Activated CD4-positive, alpha-beta T cell treated with anti-CD3 and anti-CD28 coated beads, Interleukin-2, amount 50 U/mL, for 1 hour (primary cell): ENCODE measurements around the gene GRM7.

Experiments
- DNase-seq: peaks from one replicate; pipeline ENCODE4 v3.0.0-alpha.2; 2020

GRM7 gene

DNA sequence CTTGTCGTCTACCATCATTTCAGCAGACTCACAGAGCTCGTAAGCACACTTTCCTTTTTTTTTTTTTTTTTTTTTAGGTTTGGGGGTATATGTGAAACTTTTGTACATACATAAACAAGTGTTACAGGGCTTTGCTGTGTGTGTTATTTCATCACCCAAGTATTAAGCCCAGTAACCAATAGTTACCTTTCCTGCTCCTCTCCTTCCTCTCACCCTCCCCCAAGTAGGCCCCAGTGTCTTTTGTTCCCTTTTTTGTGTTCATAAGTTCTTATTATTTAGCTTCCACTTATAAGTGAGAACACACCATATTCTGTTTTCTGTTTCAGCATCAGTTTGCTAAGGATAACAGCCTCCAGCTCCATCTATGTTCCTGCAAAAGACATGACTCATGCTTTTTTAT, 746.8 kb downstream of the GRM7 start:
- DNase-seq = no peak

- DNase-seq = no peak
These were observed 749.7 kb downstream of the GRM7 start for GRCh38 chr3:7610634-7611033.

- DNase-seq = no peak
These were observed 754.1 kb downstream of the GRM7 start for GRCh38 chr3:7615043-7615442.

DNA sequence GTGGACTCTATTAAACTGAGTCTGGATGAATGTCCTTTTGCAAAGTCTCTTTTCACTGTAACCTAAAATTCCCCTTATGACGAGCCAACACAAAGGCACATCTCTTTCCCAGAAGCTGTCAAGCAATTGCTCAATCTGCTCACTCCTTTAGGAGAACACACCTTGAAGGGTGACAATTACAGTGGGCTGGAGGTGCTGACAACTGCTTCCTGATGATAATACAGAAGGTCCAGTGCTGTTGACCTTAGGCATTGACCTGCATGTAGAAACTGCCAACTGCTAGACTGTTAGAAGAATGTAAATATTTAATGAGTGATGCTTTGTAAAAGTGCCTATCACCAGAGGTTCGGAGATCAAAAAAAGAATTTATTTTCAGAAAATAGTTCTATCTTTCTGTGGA, 757.7 kb downstream of the GRM7 start:
- no peak for DNase-seq

- DNase-seq = no peak
These were observed 759.5 kb downstream of the GRM7 start for GRCh38 chr3:7620401-7620800.

- no peak for DNase-seq
These were observed 760.2 kb downstream of the GRM7 start for GRCh38 chr3:7621046-7621630.

- DNase-seq = no peak
These were observed 760.7 kb downstream of the GRM7 start for GRCh38 chr3:7621651-7622050.

DNA sequence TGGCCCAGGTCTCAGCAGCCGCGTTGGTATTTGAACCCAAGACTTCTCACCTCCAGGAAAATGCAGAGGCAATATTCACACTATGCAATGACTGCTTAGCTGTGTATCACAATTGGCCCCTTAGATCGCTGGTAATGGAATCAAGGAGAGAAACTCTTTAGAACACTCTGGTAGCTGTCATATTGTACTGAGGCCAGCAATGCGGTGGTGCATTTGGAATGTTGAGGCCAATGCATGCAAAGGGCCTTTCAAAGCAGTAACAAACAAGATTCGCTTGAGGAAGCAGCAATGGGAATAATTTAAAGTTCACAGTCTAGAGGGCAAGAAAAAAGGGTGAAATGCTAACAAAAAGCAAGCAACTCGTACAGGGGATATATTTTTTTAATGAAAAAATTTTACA, 764.1 kb downstream of the GRM7 start:
- DNase-seq = no peak

DNA sequence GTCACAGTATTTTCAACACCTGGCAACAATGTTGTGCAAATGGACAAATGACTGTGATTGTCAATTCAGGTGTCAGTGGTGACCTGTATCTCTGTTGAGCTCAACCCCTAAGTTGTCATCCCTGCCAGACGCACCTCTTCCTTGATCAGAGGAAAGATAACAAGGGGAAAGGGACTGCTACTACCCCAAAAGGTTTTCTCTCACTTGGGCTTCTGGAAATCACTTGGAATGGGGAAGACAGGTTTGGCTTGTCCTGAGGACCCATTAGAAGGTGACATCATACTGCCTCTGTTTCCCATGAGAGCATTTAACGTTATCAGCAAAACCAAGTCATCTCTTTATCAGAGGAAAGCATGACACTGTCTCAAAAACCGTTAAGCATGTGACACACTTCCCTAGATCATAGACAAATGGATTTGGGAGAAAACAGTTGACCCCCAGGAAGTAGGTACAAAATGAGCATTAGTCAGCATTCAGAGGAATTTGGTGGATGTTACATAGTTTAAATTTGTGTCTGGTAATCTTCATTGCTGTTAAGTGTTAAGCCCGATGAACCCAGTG, 769.5 kb downstream of the GRM7 start:
- no peak for DNase-seq

- DNase-seq = no peak
These were observed 770.0 kb downstream of the GRM7 start for GRCh38 chr3:7630925-7631324.

GRCh38 chr3:7632305-7632704, 771.4 kb downstream of the GRM7 start:
- no peak for DNase-seq

DNA sequence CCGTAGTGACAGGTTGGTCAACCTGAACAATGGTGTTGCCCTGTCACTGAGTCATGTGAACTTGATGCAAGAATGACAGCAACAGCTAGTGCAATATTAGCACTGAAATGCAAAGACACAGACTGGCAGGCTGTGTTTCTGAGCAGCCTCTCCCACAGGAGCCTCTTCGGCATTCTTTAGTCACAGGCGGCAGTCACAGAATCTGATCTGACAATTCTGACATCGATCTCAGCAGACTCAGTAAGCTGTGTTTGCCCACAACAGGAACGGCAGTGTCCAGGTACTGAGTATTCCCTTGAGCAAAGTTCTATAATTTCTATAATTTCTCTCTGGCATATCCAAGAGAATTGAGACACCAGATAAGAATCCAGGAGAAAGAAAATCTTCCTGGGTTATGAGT, 776.8 kb downstream of the GRM7 start:
- DNase-seq = no peak

DNA sequence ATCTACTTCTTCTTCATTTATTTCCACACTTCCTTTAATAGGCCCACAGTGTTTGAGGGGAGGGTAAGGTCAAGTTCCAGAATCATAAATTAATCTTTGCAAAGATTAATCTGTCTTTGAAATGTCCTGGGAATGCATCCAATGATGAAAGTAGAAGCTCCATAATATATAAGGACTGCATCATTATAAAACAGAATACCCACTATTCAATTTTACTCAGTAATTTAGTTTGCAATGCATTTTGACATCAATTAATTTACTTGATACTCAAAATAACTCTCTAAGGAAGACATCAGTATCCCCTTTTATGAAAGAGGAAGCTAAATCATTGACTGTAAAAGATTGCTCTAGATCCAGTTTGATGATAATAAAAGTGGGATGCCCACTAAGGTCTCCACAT, 777.2 kb downstream of the GRM7 start:
- no peak for DNase-seq

DNA sequence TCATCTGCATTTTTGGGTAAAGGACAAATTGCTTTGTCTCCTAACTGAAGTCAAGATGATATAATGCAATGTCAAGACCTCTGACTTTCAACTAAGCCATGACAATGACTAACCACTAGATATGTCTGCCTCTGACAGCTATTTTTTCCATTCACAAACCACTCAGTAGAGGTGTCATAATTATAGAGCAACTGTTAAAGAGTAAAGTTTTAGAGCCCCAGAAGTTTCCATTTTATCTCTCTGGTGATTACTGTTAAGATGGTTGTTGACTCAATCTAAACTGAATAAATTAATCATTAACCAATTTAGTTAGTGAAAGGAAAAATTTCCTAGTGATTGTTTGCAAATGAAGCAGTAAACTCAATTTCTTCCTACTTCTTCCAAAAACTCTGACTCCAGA, 779.9 kb downstream of the GRM7 start:
- no peak for DNase-seq

DNA sequence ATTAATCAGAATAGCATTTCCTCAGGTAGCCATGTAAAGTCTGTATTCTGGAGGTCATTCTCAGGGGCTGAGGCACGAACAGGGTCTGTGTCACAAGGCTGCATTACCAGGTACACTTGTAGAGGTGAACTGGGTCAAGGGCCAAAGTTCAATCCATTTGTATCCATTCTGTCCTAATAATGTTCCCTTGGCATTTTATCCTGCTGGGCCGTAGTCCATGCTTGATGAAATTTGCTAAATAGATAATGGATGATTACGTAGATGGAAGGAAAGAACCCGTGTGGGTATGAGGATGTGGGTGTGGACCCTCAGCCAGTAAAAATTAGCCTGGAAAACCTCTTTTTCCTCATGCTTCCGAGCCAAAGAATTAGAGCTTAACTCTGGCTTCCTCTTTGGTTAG, 785.9 kb downstream of the GRM7 start:
- DNase-seq = no peak

DNA sequence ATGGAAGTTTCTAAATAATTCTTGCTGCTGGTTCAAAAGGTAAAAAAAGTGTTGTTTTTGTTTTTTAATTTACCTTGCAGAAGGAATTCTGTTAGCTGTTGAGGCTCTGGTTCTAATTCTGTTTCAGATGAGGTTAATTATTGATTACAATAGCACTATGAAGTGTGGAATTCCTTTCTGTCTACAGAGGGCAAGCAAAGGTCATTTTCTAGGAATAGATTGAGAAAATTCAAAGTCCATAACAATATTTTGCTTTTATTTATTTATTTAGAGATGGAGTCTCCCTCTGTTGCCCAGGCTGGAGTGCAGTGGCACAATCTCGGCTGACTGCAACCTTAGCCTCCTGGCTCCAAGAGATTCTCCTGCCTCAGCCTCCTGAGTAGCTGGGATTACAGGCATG, 789.6 kb downstream of the GRM7 start:
- no peak for DNase-seq

DNA sequence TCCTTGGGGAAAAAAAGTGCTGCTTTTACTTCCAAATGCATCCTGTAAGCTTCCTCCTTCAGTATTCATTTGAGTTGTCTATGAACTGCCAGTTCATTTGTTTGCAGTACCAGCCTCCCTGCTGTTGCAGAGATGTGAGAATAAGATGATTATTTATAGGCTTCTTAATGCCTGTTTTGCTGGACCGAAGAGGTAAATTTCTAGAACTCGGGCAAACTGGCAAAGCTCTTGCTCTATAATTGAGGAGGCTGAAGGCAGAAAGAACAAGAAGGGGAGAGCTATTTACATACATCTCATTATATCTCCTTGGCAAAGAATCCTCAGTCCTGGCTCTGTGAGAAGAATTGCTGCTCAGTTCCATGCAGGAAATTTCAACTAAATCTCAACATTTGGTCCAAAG, 790.4 kb downstream of the GRM7 start:
- no peak for DNase-seq

GRCh38 chr3:7657214-7658112, 796.5 kb downstream of the GRM7 start:
- DNase-seq = no peak

GRCh38 chr3:7658294-7658693, 797.4 kb downstream of the GRM7 start:
- no peak for DNase-seq

GRCh38 chr3:7659079-7659478, 798.2 kb downstream of the GRM7 start:
- DNase-seq = no peak

GRCh38 chr3:7663771-7664170, 802.9 kb downstream of the GRM7 start:
- no peak for DNase-seq

DNA sequence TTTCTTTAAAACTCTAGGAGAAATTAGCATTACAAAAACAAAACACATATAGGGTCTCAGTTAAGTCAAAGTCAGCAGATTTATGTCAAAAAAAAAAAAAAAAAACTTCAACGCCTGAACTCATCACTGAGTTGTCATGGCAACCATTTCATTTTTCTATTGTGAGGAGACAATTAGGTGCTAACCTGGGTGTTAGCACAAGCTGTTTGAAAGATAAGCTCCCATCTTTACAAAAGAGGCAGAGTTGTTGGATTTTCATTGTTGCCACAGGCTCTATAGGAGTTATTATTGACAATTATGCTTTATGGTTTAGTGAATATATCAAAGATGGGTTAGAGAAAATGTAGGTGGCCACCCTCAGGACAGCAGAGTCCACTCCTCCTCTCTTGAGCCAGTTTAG, 806.9 kb downstream of the GRM7 start:
- DNase-seq = no peak

DNA sequence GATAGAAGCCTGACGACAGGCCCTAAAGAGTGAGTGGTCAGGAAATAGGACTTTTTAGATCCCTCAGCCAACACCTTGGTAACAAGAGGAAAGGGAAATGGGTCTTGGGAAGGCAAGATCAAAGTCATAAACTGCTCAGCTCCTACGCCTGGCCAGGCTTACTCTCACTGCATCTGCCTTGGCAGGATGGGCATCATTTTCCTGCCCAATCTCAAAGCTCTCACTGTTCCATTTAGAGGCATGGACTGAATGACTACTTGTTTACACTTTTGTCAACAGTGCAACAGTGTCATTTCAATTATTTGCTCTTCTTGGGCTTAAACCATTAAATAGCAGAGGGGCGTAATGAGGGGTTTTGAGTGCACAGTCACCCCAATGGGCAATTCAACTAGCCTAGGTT, 808.7 kb downstream of the GRM7 start:
- no peak for DNase-seq

- no peak for DNase-seq
These were observed 817.6 kb downstream of the GRM7 start for GRCh38 chr3:7678521-7678920.
